Measurements from ENCODE around the gene DES.

The DES gene

GRCh38 chr2:219441451-219442255 lies 23.5 kb downstream of the DES start:
- DNase-seq = peak; percentile 37

GRCh38 chr2:219442256-219443015 lies 24.3 kb downstream of the DES start:
- no peak for DNase-seq

GRCh38 chr2:219443016-219443696 lies 25.0 kb downstream of the DES start:
- DNase-seq = no peak

- DNase-seq = no peak
Observed at GRCh38 chr2:219443697-219444023, 25.5 kb downstream of the DES start.

- DNase-seq = peak; percentile 70
Observed at GRCh38 chr2:219444566-219445091, 26.5 kb downstream of the DES start.

- DNase-seq = peak; percentile 92
Observed at GRCh38 chr2:219445220-219445640, 27.1 kb downstream of the DES start.

- peak; percentile 54 for DNase-seq
Observed at GRCh38 chr2:219446101-219446504, 27.9 kb downstream of the DES start.

GRCh38 chr2:219446689-219447088 lies 28.5 kb downstream of the DES start:
- DNase-seq = no peak

GRCh38 chr2:219447242-219448098 lies 29.3 kb downstream of the DES start:
- DNase-seq = no peak

GRCh38 chr2:219448099-219448775 lies 30.1 kb downstream of the DES start:
- DNase-seq = no peak

GRCh38 chr2:219448776-219449341 lies 30.7 kb downstream of the DES start:
- no peak for DNase-seq

- no peak for DNase-seq
Observed at GRCh38 chr2:219449609-219450008, 31.4 kb downstream of the DES start.

- no peak for DNase-seq
Observed at GRCh38 chr2:219451661-219452360, 33.6 kb downstream of the DES start.

GRCh38 chr2:219452361-219453317 lies 34.5 kb downstream of the DES start:
- DNase-seq = peak; percentile 77

GRCh38 chr2:219453671-219454590 lies 35.8 kb downstream of the DES start:
- peak; percentile 51 for DNase-seq

- DNase-seq = no peak
Observed at GRCh38 chr2:219455581-219455980, 37.4 kb downstream of the DES start.

- DNase-seq = no peak
Observed at GRCh38 chr2:219457784-219458369, 39.7 kb downstream of the DES start.

GRCh38 chr2:219458996-219459395 lies 40.8 kb downstream of the DES start:
- DNase-seq = no peak

Measured in NCI-H2171 treated with DMSO at 0.1 percent for 48 hours (cell line).